Ecto neural progenitor cell (in vitro differentiated cells): Measurements from ENCODE around the gene CFAP65.

Experiments used
- DNase-seq: peaks from one replicate; pipeline ENCODE4 v3.0.0-alpha.2; 2018; ENCODE audit warnings: low spot score

Gene CFAP65

GRCh38 chr2:219059725-219060682, 18.7 kb upstream of the CFAP65 start:
- peak; percentile 56 for DNase-seq

DNA sequence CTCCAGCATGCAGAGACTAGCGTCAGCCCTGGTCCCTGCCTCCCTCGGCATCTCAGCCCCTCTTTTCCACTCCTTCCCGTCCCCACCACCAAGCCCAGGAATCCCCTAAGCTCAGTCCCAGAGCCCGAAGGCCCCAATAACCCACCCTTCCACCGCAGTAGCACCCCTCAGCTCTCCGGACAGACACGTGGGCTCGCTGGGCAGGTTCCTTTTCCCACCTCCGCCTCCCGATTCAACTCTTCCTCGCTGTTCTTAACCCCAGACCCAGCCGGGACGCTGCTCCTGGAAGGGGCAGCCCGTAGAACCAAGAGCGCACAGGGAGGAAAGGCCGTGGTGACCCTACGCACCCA, 18.0 kb upstream of the CFAP65 start:
- no peak for DNase-seq

GRCh38 chr2:219058541-219059374, 17.4 kb upstream of the CFAP65 start:
- peak; percentile 66 for DNase-seq

DNA sequence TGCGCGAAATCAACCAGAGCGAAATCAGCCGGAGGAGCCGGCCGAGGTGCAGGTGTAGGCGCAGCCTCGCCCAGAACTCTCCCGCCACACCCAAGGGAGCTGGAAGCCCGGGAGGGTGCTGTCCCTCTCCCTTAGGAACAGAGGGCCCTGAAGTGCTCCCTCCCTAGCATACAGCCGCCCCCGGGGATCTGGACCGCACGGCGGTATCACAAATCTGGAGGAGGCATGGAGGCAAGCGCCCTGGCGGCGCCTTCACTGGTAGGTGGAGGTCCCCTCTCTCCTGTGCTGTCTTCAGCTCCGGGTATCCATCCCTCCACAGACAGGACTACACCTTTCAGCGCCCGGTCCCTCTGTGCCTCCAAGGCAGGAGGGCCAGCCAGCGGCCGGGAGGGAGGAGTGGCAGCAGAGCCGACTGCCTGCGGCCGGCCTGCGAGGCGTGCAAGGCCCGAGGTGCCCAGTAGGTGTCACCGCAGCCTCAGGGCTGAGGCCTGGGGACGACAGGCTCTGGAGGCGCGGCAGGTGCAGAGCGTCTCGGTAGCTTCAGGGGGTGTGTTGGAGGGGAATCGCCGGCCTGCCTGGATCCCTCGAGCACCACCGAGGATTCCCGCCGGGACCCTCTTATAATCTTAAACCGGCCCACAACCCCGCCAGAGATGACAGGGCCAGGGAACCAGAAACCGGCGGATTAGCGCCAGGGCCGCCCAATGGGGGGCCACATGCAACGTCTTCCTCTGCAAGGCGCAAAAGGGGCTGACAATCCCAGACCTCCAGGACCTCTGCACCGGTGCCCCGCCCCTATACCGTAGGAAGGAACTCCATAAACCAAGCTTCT, 16.6 kb upstream of the CFAP65 start:
- peak; percentile 86 for DNase-seq

GRCh38 chr2:219056896-219057708, 15.8 kb upstream of the CFAP65 start:
- no peak for DNase-seq

DNA sequence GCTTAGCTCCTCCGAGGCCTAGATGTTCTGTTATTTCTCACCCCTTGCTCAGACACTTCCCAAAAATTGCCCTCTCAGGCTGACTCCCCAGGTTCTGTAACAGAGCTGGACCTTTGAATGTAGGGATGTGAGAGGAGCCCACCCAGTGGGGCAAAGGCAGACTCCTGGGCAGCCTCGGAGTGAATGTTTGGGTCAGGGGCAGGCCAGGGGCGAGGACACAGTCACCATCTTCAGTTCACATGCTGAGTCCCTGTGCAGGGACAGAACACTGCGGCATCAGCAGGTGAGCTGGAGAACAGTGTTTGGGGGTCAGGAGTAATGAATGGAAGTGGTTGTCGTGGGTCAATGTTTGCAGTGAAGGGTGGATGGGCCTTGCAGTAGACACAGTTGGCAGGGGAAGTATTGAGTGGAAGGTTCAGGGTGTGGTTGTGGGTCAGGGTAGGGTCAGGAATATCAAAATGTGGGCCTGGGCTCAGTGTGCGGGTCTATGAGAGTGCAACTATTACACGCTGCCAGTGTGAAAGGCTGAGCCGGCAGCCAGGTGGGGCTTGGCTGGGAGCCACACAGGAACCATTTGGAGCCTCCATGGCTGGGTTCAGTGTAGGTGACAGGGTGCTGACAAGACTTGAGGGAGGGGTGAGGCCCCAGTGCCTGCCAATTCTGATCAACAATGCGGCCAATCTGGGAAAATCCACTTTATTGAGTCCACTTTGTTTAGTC, 15.0 kb upstream of the CFAP65 start:
- no peak for DNase-seq

GRCh38 chr2:219054956-219055903, 13.9 kb upstream of the CFAP65 start:
- DNase-seq: no peak

DNA sequence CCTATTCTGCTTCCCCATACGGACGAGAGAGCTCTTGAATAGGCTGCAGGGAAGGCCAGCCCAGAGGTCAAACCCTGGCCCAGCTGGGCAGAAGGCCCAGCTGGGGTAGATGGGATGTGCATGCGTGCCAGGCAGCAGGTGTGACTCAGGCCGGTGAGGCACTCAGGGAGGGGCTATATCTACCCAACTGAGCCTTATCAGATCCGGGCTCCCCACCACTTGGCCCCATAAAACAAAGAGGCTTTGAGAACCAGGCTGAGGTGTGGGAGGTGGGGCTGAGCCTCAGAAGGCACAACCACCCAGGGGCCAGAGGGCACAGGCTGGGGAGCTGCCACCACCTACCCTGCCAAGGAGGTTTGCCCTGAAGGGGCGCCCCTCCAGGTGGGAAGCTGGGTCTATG, 8.0 kb upstream of the CFAP65 start:
- no peak for DNase-seq

GRCh38 chr2:219045937-219046550, 4.7 kb upstream of the CFAP65 start:
- peak; percentile 78 for DNase-seq

DNA sequence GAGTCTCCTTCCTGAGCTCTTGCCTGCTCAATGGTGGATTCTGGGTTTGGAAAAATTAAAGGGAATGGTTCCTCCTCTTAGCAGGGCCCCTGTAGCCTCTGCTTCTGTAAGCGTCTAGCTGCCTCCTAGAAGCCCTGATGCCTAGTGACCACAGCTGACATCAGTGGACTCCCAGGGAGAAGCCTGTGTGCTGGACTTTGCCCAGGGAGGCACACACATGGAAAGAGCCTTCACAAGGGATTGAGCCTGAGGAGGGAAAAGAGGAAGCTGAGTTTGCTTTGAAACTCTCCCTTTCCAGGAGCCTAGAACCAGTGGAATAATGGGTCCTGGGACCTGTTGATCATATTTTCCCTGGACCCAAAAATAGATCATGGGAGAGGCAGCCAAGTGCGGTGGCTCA, 1.4 kb upstream of the CFAP65 start:
- DNase-seq: no peak

DNA sequence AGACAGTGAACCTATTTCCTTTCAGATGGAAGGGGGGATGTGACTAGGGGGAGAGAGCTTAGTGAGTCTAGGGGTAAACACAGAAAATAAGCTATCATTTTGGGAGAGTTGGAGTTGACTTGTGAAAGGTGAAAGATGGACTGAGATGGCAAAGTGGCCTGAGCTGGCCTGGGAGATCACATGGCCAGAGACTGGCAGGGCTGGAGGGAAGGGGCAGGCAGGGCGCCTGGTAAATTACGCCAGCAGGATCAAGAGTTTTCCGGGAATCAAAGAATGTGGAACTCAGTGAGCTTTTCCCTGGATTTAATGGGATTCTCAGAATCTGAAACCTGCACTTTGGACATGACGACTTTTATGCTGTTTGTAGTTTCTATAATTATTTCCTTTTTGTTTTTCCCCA, 841 bp upstream of the CFAP65 start:
- no peak for DNase-seq

DNA sequence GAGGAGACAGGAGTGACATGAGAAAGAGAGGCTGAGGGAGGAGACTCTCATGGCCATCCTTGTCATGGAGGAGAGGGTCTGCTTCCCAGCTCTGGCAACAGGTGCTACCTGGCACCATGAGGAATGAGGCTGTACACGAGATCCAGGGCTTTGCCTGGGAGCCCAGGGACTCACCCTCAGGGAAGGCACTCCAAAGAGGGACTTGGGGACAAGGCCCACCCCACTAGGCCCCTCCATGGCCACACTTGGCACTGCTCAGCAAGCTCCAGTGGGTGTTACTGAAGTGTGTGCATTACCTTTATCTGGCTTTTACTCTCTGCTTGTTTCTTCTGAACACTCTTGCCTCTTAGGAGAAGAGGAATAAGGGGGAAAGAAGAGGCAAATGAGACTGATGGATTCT, 2.7 kb downstream of the CFAP65 start:
- no peak for DNase-seq

GRCh38 chr2:219037783-219038499, 3.4 kb downstream of the CFAP65 start:
- no peak for DNase-seq

- DNase-seq: no peak
Measured at GRCh38 chr2:219035942-219036341, 5.4 kb downstream of the CFAP65 start.

GRCh38 chr2:219034823-219035222, 6.5 kb downstream of the CFAP65 start:
- no peak for DNase-seq

- DNase-seq: no peak
Measured at GRCh38 chr2:219032051-219032745, 9.1 kb downstream of the CFAP65 start.

DNA sequence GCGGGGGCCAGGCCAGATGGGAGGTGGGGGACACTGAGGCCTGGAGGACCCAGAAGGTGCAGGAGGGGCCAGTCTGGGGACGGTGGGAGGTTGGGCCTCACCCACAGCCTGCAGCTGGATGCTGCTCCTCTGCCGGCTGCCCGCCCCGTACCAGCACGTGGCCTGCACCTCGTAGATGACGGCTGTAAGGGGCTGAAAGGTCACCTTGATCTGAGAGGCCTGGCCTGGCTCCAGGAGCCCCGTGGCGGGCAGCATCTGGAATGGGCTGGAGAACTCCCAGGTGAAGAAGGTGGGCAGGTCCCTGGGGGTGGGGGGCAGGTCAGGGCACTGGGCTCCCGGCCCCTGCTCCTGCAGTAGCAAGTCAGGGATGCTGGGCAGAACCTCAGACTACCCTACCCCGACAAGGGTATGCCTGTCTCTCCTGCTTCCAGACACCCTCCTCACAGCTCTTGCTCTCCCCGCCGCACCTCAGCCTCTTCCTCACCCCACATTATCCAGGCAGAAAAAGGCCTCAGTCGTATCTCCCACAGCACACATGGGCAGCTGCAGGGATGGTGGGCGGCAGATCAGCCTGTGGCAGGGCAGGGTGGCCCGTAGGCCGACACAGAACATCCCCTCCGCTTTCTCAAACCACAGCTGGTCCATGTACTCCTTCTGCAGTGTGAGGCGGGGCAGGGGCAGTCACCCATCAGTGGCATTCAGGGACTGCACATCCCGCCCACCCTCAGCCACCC, 10.1 kb downstream of the CFAP65 start:
- DNase-seq: no peak
